ENCODE data around the gene ANXA10.
"Not testable (repeated sequence)": the region's sequence is repeated elsewhere in the genome, so short reads cannot be mapped to it uniquely, and the experiment has no call there.

Gene ANXA10

DNA sequence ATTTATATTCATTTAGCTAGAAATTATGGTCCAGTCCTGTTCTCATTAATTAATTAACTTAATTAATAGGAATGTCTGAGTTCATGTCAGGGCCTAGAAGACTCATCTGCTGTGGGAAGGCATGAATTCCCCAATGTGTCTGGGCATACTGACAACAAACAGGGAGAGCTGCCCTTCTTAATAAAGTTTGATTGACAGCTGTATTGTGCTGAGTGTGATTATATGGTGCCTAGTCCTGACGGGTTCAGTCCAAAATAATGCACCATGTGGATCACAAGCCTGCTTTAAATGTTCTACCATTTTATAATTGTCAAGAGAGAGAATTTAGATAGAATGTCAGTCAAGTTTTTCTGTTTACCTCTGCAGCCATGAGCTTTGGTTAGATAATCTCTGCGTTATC is 34.6 kb downstream of the ANXA10 start:
- H3K4me3 ChIP-seq (ENCODE audit: low read depth, low read length), result no peak overlapping the region
- TF ChIP-seq, protein P1, sequence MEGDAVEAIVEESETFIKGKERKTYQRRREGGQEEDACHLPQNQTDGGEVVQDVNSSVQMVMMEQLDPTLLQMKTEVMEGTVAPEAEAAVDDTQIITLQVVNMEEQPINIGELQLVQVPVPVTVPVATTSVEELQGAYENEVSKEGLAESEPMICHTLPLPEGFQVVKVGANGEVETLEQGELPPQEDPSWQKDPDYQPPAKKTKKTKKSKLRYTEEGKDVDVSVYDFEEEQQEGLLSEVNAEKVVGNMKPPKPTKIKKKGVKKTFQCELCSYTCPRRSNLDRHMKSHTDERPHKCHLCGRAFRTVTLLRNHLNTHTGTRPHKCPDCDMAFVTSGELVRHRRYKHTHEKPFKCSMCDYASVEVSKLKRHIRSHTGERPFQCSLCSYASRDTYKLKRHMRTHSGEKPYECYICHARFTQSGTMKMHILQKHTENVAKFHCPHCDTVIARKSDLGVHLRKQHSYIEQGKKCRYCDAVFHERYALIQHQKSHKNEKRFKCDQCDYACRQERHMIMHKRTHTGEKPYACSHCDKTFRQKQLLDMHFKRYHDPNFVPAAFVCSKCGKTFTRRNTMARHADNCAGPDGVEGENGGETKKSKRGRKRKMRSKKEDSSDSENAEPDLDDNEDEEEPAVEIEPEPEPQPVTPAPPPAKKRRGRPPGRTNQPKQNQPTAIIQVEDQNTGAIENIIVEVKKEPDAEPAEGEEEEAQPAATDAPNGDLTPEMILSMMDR (IDR thresholded peaks at IDR 0.05; ENCODE audit: control insufficient read depth, extremely low read depth, insufficient read depth), result no peak
- no peak for DNase-seq (ENCODE audit: low read depth)

- no peak overlapping the region for H3K4me3 ChIP-seq (ENCODE audit: low read depth, low read length)
- TF ChIP-seq, protein P1 (IDR thresholded peaks at IDR 0.05; ENCODE audit: control insufficient read depth, extremely low read depth, insufficient read depth), result no peak
- no peak for DNase-seq (ENCODE audit: low read depth)
Measured at GRCh38 chr4:168128601-168129000, 36.3 kb downstream of the ANXA10 start.

GRCh38 chr4:168129046-168129772 is 36.9 kb downstream of the ANXA10 start:
- TF ChIP-seq, protein P1 (IDR thresholded peaks at IDR 0.05; ENCODE audit: control insufficient read depth, extremely low read depth, insufficient read depth), result no peak
- no peak for DNase-seq (ENCODE audit: low read depth)
- no peak overlapping the region for H3K4me3 ChIP-seq (ENCODE audit: low read depth, low read length)

DNA sequence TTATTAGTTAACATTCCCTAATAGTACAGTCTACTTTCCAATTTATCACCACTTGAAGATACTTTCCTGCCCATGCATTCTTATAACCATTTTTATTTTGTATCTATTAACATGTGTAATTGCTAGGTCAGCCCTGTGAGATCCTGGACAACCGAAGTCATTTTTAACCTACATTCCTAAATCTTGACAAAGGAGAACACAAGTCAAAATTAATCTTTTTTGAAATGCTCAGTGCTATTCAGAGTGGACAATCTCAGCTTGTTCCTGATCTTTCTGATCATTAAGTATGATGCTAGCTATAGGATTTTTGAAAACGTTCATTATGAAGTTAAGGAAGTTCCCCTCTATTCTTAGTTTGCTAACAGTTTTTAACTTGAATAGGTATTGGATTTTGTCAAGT is 37.5 kb downstream of the ANXA10 start:
- TF ChIP-seq, protein P1 (IDR thresholded peaks at IDR 0.05; ENCODE audit: control insufficient read depth, extremely low read depth, insufficient read depth), result no peak
- DNase-seq (ENCODE audit: low read depth), result no peak
- no peak overlapping the region for H3K4me3 ChIP-seq (ENCODE audit: low read depth, low read length)

DNA sequence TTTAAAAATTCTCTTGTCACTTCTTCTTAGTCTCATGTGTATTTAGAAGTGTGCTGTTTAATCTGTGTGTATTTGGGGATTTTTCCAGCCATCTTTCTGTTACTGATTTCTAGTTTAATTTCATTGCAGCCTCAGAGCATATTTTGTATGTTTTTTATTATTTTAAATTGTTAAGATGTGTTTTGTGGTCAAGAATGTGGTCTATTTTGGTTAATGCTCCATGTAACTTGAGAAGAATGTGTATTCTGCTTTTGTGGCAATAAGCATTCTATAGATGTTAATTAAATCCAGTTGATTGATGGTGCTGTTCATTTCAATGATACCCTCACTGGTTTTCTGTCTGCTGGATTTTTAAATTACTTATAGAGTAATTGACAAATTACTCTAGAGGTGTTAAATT is 38.9 kb downstream of the ANXA10 start:
- DNase-seq (ENCODE audit: low read depth), result no peak
- TF ChIP-seq, protein P1 (IDR thresholded peaks at IDR 0.05; ENCODE audit: control insufficient read depth, extremely low read depth, insufficient read depth), result no peak
- H3K4me3 ChIP-seq (ENCODE audit: low read depth, low read length), result no peak overlapping the region

DNA sequence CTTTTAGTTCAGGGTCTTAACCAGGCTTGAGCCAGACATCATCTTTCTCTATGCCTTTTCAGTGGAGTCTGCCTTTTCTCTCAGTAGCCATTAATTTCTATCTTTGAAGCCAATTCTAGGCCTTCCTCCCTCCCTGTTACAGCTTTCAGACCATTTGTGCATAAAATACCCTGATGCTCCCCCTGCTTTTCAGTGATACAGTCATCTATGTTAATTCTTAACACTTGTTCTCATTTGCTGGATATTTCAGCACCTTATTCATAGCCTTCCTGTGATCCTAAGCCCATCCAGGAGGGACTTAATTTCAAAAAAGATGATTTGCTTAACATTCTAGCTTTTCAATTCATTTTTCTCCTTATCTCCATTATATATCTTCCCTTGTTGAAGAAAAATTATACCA is 42.3 kb downstream of the ANXA10 start:
- no peak for DNase-seq (ENCODE audit: low read depth)
- H3K4me3 ChIP-seq (ENCODE audit: low read depth, low read length), result no peak overlapping the region
- TF ChIP-seq, protein P1 (IDR thresholded peaks at IDR 0.05; ENCODE audit: control insufficient read depth, extremely low read depth, insufficient read depth), result no peak

DNA sequence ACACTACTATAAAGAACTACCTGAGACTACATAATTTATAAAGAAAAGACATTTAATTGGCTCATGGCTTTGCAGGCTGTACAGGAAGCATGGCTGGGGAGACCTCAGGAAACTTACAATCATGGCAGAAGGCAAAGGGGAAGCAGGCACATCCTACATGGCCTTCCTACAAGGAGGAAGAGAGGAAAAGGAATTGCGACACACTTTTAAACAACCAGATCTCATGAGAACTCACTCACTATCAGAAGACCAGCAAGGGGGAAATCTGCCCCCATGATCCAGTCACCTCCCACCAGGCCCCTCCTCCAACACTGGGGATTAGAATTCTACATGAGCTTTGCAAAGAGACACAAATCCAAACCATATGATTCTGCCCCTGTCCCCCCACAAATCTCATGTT is 43.5 kb downstream of the ANXA10 start:
- H3K4me3 ChIP-seq (ENCODE audit: low read depth, low read length); DNase-seq (ENCODE audit: low read depth): not testable (repeated sequence)

- not testable (repeated sequence) for H3K4me3 ChIP-seq (ENCODE audit: low read depth, low read length); DNase-seq (ENCODE audit: low read depth)
Measured at GRCh38 chr4:168137695-168138094, 45.4 kb downstream of the ANXA10 start.

All from LNCaP clone FGC (cell line).